Heart left ventricle (tissue), 13 donors: Measurements from ENCODE around the gene USP47.

Source experiments
- POLR2A ChIP-seq, 2 donors: fragments of 450-650 bp; IDR thresholded peaks; one replicate each; pipeline ENCODE4 v1.6.1; 2017; ENCODE audit warnings: antibody characterized with exemption in 2 of 2, mild to moderate bottlenecking in 2 of 2, moderate library complexity in 2 of 2
- TF ChIP-seq, protein P1 (sequence below), 12 donors: fragments of 200-600 bp; sonication (generic) in 4 of 12; IDR thresholded peaks; one replicate each; pipeline versions ENCODE4 v1.5.0 to v1.8.0; 2018 to 2022; ENCODE audit warnings: antibody characterized with exemption in 12 of 12, mild to moderate bottlenecking in 5 of 12
- donor health status: ischemic (EF 13 %, LVEDD 7.1; RV severe dilation, severe dysfunction).
- donor health status: DM: no; HTN: yes; CAD: no.
- donor health status: DM: no; HTN: no; CAD: no.
- donor health status: ischemic (EF 25% LVEDD 6.9; RV normal size, moderate dysfunction).
- donor health status: ischemic (EF 25% LVEDD 5.7; RV mildly dilated, moderate dysfunction).
- donor health status: ischemic (EF 35%, LVEDD 5.7; RV mildly dilated, moderate dysfunction).
- donor health status: nonischemic (EF 11% LVEDD 7.7; RV severe dilation, severe dysfunction).
- donor health status: DM: yes; HTN: yes; CAD: no.
- donor health status: PGD.
- donor health status: ischemic (EF 29% LVEDD 5.4; RV normal size, mild dysfunction).
- donor health status: nonischemic (EF 23%, LVEDD 6.1; RV moderate dilation, normal function).

- TF ChIP-seq, protein P1, sequence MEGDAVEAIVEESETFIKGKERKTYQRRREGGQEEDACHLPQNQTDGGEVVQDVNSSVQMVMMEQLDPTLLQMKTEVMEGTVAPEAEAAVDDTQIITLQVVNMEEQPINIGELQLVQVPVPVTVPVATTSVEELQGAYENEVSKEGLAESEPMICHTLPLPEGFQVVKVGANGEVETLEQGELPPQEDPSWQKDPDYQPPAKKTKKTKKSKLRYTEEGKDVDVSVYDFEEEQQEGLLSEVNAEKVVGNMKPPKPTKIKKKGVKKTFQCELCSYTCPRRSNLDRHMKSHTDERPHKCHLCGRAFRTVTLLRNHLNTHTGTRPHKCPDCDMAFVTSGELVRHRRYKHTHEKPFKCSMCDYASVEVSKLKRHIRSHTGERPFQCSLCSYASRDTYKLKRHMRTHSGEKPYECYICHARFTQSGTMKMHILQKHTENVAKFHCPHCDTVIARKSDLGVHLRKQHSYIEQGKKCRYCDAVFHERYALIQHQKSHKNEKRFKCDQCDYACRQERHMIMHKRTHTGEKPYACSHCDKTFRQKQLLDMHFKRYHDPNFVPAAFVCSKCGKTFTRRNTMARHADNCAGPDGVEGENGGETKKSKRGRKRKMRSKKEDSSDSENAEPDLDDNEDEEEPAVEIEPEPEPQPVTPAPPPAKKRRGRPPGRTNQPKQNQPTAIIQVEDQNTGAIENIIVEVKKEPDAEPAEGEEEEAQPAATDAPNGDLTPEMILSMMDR (IDR thresholded peaks at IDR 0.05): no peak
- no peak for TF ChIP-seq POLR2A (IDR thresholded peaks at IDR 0.05)
Observed at GRCh38 chr11:11923828-11924227, 82.1 kb downstream of the USP47 start.
